Panc1 (cell line): ENCODE measurements around the gene MYO1H.

Experiments
- REST ChIP-seq, 2 experiments: IDR thresholded peaks; 2 replicates each; pipeline ENCODE4 v1.6.1; 2011 to 2012; ENCODE audit warnings: low read depth in 2 of 2, control low read depth in 1 of 2, low read length in 1 of 2, mild to moderate bottlenecking in 1 of 2, moderate library complexity in 1 of 2; ENCODE audit not compliant: insufficient read depth in 1 of 2
- TF ChIP-seq, protein P1 (sequence below): fragments of 450-650 bp; IDR thresholded peaks from 2 replicates; pipeline ENCODE4 v1.5.1; 2017; ENCODE audit warnings: mild to moderate bottlenecking

GRCh38 chr12:109489016-109489954 lies 141.6 kb downstream of the MYO1H start:
- TF ChIP-seq, protein P1, sequence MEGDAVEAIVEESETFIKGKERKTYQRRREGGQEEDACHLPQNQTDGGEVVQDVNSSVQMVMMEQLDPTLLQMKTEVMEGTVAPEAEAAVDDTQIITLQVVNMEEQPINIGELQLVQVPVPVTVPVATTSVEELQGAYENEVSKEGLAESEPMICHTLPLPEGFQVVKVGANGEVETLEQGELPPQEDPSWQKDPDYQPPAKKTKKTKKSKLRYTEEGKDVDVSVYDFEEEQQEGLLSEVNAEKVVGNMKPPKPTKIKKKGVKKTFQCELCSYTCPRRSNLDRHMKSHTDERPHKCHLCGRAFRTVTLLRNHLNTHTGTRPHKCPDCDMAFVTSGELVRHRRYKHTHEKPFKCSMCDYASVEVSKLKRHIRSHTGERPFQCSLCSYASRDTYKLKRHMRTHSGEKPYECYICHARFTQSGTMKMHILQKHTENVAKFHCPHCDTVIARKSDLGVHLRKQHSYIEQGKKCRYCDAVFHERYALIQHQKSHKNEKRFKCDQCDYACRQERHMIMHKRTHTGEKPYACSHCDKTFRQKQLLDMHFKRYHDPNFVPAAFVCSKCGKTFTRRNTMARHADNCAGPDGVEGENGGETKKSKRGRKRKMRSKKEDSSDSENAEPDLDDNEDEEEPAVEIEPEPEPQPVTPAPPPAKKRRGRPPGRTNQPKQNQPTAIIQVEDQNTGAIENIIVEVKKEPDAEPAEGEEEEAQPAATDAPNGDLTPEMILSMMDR: no peak
- no peak for TF ChIP-seq REST (IDR thresholded peaks at IDR 0.05; ENCODE audit: insufficient read depth in 1 of 2, low read depth in 2 of 2, low read length in 1 of 2)
